SW480 (cell line): Measurements from ENCODE around the gene RNF26.

Experiments used
- DNase-seq: peaks from one replicate; pipeline ENCODE4 v3.0.0-alpha.2; 2016; ENCODE audit warnings: low spot score

RNF26 gene

DNA sequence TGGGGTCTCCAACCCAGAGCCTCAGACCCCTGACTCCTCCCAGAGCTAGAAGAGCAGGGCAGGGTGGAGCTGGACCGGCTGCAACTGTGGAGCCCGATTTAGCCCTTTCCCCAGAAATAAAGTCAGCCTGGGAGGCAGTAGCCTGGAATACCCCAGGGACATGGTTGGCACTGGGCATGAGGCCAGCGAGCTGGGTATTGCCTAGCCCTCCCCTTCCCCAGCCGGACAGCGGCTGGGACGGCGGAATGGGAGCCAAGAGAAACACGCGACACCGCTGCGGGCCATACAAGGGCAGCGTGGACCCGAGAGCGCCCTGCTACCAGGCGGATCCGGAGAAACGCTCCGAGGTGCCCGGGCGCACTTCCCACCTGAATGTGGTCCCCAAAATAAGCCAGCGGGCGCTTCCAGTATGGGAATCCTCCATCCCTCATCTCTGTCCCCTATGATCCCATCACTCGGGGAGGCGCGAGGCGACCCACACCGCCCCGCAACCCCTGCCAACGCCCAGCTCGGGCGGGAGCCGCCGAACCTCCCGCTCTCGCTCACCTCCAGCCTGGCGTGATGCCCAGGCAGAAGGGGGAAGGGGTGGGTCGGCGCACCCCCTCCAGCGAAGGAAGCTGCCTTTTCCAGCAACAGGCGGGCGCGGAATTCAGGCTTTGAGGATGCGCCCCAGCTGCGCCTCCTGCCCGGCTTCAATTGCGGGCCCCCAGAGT is 18.2 kb upstream of the RNF26 start:
- DNase-seq, result peak; percentile 43

DNA sequence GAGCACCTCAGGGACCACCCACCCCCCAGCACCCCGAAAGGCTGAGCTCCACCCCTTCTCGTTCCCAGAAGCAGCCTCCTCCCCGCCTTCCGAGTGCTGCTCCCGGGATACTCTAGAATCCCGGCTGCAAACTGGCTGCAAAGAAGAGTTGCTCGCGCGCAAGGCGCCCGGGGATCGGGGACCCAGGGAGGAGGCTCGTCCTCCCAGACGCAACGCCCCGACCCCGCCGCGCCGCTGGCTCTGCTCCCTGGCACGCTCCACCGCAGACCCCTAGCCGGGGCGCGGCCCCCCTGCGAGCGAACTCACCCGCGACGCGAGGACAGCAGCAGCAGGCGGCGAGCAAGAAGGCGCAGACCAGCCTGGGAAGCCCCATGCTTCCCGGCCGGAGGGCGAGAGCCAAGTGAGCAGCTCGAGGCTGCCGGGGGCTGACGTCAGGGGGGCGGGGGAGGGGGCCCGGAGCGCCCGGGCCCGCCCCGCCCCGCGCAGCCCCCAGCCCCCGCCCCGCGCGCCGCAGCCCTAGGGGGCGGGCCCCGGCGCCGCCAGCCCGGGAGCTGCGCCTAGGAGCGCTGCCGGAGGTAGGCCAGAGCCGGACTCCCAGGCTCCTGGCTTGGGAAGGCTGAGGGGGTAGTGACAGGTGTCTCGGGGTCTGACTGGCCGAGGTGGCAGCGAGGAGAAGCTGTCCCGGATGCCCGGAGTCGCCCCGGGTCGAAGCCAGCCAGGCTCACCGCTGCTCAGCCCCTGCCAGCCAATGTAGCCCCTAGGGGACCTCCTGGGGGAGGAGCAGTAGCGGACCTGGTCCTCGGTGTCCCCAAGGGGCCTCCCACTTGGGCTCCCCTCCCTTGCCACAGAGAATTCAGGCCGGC is 17.4 kb upstream of the RNF26 start, which contains the start of gene MCAM:
Gene MCAM (minus strand): TSS at position 402 of the 863 bp plus-strand sequence. CDS start 29 bp downstream, at position 373.
- DNase-seq, result peak; percentile 31

DNA sequence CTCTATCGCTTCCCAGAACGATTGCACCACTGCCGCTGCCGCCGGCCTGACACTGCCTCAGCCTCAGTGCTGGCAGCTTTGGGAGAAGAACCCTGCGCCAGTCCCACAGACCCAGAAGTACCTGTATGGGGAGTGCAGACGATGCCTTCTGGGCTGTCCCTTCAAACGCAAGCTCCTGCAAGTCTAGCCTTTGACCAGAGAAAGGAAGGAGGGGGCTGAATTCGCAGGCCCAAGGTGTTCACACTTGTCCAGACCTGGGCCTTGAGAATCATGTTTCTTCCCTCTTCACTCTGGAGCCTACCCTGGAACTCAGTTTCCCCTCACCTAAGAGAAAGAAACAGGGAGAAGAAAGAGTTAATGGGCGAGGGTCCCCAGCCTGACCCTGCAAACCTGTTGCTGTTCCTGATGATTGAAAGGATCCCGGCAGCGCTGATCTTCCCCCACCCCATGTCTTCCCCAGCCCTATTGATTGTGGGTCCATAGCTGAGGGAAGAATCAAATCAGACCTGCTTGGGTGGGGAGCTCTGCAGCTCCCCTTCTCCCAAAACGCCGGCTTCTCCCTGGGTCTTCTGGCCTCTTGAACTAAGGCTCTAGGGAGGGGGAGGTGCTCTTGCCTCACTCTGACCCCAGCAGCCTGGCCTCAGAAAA is 16.6 kb upstream of the RNF26 start:
- DNase-seq, result no peak

DNA sequence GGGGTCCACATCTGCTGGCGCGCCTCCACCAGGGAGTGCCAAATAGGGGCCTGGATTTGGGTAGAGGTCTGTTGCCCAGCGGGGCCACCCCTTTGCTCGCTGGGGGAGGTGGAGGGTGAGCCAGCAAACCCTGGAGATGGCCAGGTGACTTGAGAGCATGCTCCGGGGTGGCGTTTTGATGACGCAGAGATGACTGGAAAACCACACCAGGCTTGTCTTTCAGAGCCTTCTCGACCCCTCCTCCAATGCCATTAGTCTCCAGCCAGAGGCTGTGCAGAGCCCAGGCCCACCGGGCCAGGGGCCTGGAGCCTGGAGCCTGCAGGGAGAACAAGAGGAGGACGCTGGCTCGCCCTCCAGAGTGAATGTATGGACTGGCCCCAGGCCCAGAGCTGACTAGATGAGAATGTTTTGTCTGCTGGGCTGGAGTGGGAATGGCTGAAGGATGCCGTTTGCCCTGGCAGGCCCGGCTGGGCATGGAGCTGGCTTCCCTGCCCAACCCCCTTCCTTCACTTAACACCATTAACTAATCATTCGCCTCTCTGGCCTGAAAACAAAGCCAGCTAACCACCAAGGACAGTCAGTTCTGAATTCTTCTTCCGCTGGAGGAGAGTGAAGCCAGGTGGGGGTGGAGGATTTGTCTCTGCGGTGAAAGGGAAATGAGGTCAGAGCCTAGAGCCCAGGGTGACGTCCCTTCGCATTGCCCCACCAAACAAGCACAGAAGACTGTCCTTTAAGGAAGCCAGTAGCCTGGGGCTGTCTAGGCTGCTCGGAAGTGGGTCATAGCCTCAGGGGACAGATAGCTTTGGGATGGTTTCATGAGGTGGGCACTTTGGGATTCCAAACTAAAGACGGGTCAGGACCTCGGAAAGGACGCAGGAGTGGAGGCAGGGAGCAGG is 15.8 kb upstream of the RNF26 start:
- DNase-seq, result no peak

DNA sequence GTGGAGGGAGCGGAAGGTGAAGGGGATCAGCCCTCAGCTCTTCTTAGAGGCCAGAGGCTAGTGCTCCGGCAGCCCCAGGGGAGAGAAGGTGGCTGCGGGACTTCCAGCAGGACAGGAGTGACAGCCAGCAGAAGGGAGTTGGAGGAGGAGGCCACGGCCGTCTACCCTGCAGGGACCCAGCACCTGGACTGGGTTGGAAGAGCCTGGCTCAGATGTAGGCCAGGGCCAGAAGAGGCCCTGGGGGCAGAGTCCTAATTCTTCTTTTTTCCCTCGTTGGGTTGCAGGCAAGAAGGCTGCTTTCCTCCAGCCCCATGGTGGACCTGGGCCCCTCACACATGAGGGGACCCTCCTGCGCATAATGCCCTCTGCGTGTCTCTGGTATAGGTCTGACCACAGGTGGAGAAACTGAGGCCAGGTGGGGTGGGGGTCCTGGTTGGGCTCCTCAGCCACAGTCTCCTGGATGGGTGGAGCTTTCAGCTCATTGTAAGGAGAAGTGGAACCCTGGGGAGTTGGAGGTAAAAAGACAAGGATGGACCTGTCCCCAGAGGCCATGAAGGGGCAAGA is 15.1 kb upstream of the RNF26 start:
- no peak for DNase-seq

DNA sequence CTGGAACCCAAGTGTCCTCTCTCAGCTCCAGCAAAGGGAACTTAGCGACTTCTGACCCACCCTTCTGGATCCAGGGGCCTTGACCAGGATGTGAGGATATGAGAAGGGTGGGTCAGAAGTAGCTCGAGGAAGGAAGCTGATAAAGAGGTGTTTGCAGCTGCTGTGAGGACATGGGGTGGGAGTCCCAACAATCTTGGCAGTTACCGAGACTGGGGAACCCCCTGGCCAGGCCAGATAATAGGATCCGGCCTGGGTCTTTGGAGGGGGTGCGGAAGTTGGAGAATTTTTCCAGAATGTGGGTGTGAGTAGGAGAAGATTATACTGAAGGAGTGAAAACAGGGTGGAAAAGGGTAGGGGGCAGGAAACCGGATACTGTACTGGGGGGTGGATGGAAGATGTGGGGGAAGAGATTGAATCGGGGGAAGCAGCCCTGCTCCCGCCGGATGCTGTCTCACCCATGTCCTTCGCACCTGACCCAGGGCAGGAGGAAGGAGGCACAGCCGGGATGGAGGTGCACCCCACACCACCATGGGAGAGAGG is 14.6 kb upstream of the RNF26 start:
- no peak for DNase-seq

DNA sequence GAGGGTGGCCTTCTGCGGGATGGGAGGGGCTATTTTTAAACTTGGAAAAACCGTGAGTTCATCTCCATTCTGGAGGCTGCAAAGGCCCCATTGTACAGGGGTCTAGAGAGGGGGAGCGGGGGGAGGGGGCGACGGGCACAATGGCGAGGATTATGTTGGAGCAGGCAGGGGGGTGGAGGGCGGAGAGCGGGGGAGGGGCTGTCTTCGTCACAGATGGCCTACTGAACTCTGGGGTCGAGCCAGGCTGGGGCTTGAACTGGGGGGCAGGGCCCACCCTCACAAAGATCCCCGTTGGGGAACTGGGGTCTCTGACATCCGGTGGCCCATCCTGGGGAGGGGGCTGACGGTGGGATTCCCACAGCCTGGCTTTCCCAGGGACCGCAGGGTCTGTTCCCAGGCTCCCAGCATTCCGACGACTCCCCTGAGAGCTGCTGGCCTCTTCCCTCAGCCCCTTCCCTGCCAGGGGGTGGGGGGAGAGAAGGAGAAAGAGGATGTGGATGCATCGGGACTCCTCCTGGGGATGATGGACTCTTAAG is 14.0 kb upstream of the RNF26 start:
- no peak for DNase-seq

DNA sequence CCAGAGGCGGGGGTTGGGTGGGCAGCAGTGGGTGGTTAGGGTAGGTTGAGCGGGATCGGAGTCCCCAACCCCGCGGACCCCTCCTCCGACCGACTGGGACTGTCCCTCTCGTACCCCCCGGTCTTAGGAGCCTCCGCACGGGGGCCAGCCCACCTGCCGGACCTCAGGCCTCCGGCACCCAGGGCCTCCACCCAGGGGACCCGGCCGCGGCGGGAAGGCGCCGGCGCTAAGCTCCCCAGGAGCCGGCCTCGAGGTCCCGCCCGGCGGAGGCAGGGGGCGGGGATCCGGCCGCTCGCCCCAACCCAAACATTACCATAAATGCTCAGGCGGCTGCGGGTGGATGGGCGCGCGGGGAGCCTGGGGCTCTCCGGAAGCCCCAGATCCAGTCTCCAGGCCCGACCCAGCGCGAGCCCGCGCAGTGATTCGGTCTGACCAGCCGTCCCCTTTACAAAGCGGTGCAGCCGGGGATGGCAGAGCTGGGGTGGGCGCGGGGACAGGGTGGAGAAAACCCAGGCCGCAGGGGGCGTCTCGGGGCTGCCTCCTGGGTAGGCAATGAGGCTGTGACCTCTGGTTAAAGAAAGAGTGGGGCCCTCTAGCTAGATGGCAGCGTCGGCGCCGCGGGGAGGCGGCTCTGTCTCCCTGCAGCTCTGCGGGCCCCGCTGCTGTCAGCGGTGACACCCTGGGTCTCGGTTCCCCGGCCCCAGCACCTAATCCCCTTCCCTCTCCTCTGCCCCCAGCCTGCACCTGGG is 13.4 kb upstream of the RNF26 start:
- DNase-seq, result peak; percentile 62

DNA sequence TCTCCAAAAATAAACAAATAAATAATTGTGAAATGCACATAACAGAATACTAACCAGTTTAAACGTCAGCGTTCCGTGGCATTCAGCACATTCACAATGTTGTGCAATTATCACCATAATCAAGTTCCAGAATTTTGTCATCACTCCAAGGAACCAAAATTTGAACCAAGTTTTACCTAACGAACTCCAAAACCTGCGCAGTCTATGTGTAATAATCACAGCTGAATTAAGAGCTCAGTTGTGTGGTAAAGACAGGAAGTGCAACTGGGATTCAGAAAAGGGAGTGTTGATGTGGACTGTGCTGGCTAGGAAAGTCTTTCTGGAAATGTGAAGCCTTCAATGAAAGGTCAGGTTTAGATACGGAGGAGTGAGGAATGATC is 12.0 kb upstream of the RNF26 start:
- no peak for DNase-seq

DNA sequence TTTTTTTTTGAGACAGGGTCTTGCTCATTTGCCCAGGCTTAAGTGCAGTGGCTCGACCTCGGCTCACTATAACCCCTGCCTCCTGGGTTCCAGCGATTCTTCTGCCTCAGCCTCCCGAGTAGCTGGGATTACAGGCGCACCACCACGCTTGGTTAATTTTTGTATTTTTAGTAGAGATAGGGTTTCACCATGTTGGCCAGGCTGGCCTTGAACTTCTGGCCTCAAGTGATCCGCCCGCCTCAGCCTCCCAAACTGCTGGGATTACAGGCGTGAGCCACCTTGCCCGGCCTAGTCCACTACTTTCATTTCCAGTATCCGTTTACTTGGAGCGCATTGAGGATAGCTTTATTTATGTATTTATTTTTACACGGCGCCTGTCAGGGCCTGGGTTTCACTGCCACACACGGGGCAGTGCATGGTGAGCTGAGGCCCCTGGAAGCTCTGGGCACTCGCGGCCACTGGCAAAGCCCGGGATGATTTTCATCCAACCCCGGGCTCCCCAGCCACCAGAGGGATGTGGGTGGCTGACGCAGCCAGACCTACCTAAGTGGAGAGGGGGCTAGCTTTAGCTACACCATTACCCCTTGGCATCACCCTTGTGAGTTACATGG is 11.3 kb upstream of the RNF26 start:
- DNase-seq, result no peak

DNA sequence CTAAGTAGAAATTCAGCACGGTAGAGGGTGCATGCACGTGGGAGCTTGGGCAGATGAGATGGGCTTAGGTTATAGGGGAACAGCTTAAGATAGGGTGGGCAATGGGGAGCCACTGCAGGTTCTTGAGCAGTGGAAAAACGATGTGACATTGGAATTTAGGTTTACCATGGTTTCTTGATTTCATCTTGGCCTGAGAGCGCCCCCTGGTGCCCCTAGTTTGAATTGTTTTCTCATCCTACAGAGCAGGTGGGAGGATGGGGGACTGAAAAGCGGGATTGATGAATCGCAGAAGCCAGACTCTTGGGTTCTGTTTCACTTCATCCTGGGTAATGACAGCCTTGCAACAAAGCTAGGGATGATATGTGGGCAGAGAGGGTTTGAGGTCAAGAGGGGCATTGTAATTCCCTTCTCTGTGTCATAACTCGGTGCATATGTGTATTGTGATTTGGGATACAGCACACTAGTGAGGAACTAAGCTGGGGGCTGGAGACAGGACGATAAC is 10.7 kb upstream of the RNF26 start:
- DNase-seq, result peak; percentile 47

DNA sequence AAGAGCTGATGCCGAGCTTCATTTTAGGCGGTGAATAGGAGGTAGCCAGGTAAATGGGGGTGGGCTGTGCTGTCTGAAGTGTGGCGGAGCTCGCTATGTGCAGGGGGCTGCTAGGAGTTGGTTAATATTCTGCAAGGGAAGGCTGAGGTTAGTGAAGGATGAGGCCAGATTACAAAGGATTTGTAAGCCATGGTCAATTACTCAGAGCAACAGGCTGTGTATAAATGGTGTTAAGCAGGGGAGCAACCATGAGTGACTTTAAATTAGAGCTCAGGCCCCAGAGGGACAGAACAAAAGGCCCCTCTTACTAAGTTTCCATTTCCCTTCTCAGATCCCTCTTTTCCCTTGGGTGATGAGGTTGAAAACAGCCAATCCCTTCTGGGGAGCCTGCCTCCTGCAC is 10.1 kb upstream of the RNF26 start:
- DNase-seq, result no peak

DNA sequence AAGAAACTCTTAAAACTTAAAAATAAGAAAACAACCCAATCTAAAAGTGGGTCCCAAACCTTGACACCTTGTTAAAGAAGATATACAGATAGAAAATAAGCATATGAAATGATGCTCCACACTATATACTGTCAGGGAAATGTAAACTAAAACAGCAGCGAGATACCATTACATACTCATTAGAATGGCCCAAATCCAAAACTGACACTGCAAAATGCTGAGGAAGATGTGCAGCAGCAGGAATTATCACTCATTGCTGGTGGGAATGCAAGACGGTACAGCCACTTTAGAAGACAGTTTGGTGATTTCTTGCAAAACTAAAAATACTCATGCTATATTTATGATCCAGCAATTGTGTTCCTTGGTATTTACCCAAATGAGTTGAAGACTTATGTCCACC is 5.0 kb upstream of the RNF26 start:
- DNase-seq, result no peak

DNA sequence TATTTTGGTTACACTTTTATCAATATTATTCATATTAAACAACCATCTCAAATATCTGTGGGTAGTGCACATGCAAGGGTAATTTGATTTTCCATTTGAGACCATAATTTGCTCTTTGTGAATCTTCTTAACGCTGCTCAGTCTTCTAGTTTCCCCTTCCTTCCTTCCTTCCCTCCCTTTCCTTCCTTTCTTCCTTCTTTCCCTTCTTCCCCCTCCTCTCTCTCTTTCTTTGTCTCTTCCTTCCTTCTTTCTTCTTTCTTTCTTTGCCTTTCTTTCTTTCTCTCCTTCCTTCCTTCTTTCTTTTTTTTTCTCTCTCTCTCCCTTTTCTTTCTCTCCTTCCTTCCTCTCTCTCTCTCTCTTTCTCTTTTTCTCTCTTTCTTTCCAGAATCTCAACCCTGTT is 4.1 kb upstream of the RNF26 start:
- DNase-seq, result no peak

DNA sequence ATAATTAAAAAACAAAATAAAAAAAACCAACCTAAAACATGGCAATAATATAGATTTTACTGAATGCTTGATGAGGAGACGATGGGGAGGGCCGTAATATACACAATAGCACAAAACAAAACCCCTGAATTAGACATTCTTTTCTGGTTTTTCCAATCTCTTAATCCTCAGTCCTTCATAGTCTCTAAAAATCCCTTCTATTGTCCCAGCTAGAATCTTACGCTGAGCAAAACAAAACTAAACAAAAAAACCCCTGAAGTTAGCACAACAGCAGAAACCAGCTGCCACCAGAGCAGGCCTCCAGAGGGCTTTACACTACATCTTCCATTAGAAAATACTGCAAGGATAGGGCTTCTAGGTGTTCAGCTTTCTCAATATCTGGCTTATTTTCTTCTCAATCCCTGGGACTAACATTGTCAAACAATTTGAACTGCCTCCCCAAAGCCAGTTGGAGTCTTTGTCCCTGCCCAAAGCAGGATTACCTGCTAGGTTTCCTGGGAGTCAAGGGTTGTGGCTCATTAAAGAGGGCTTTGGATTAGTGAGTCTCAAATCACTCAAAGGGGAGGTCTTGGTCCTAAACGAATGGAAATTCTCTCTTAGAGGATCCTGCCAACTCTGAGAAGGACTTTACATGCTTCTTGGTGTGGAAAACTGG is 2.1 kb upstream of the RNF26 start:
- no peak for DNase-seq

DNA sequence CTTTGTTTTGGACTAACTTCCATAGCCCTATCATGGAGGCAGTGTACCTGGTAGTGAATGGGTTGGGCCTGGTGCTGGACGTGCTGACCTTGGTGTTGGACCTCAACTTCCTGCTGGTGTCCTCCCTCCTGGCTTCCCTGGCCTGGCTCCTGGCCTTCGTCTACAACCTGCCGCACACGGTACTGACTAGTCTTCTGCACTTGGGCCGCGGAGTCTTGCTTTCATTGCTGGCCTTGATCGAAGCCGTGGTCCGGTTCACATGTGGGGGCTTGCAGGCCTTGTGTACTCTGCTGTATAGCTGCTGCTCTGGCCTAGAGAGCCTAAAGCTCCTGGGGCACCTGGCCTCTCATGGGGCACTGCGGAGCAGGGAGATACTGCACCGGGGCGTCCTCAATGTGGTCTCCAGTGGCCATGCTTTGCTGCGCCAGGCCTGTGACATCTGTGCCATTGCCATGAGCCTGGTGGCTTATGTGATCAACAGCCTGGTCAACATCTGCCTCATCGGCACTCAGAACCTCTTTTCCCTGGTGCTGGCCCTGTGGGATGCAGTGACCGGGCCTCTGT is 846 bp downstream of the RNF26 start:
- DNase-seq, result no peak

DNA sequence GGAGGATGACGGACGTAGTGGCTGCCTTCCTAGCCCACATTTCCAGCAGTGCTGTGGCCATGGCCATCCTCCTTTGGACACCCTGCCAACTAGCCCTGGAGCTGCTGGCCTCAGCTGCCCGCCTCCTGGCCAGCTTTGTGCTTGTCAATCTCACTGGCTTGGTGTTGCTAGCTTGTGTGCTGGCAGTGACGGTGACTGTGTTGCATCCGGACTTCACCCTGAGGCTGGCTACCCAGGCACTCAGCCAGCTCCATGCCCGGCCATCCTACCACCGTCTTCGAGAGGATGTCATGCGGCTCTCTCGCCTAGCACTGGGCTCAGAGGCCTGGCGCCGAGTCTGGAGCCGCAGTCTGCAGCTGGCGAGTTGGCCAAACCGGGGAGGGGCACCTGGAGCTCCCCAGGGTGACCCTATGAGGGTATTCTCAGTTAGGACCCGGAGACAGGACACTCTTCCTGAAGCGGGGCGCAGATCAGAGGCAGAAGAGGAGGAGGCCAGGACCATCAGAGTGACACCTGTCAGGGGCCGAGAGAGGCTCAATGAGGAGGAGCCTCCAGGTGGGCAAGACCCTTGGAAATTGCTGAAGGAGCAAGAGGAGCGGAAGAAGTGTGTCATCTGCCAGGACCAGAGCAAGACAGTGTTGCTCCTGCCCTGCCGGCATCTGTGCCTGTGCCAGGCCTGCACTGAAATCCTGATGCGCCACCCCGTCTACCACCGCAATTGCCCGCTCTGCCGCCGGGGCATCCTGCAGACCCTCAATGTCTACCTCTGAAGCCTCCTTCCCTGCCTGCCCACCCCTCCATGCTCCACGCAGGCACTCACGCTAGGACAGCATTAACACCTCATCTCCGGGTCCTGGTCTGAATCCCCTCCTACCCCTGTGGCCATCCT is 1.6 kb downstream of the RNF26 start:
- no peak for DNase-seq
